Body of pancreas (tissue), 4 donors: ENCODE measurements around the gene SLC26A9. TPM values are rescaled to one million over a fixed set of nuclear protein-coding genes. Genes with fewer than 3 reads are reported as not detected.

Experiments used
- ATAC-seq: fragments of 150-250 bp; one replicate; pipeline ENCODE4 v1.9.1; 2016
- DNase-seq, 4 donors: peaks; one replicate each; pipeline ENCODE4 v3.0.0-alpha.2; 2019
- H3K27ac ChIP-seq, 4 donors: fragments of 200-600 bp; sonication (generic); 1 replicate in 3 of 4; 2 replicates in 1 of 4; pipeline versions ENCODE4 v1.5.1 to v1.6.1; 2016 to 2019; ENCODE audit warnings: mild to moderate bottlenecking in 1 of 4, mixed read lengths in 1 of 4, moderate library complexity in 1 of 4
- H3K27me3 ChIP-seq, 2 donors: fragments of 200-600 bp; sonication (generic); one replicate each; pipeline ENCODE4 v1.6.0; 2016; ENCODE audit warnings: mild to moderate bottlenecking in 1 of 2
- H3K36me3 ChIP-seq, 2 donors: fragments of 200-600 bp; sonication (generic); replicated peaks in 1 of 2; 2 replicates each; pipeline ENCODE4 v1.5.1; 2016; ENCODE audit warnings: low read depth in 2 of 2; ENCODE audit not compliant: insufficient read depth in 1 of 2
- H3K4me1 ChIP-seq: fragments of 200-600 bp; sonication (generic); one replicate; pipeline ENCODE4 v1.6.0; 2016
- H3K4me3 ChIP-seq, 2 donors: fragments of 200-600 bp; sonication (generic); 1 replicate in 1 of 2; 2 replicates in 1 of 2; pipeline ENCODE4 v1.5.1; 2016 to 2019
- H3K9me3 ChIP-seq, 3 donors: fragments of 200-600 bp; sonication (generic); 1 replicate in 2 of 3; 2 replicates in 1 of 3; pipeline ENCODE4 v1.5.1; 2016
- POLR2A ChIP-seq, 3 donors: fragments of 450-650 bp; IDR thresholded peaks; one replicate each; pipeline ENCODE4 v1.6.1; 2016; ENCODE audit warnings: antibody characterized with exemption in 3 of 3, mild to moderate bottlenecking in 2 of 3
- WGBS, 2 donors: methylation state at CpG; one replicate each; pipeline ENCODE4 v1.1.5; 2017; 5-methylcytosine and 5-hydroxymethylcytosine counted together
- intact Hi-C: fragments of 100-400 bp; cut with DNase I; formaldehyde crosslinking; loops from one replicate; pipeline ENCODE4 v1.15.1; 2023
- total RNA-seq, 2 donors: library from RNA; depleted of rRNA; stranded (reverse); fragments of >200 nt; gene quantifications; one replicate each; pipeline ENCODE4 v1.1.0, GENCODE V29; 2016
- TF ChIP-seq, protein P1 (sequence below), 7 experiments: fragments of 450-650 bp in 4 of 7; fragments of 200-600 bp in 3 of 7; sonication (generic) in 3 of 7; IDR thresholded peaks; one replicate each; pipeline ENCODE4 v1.5.1; 2016 to 2019; ENCODE audit warnings: antibody characterized with exemption in 7 of 7

Gene SLC26A9
- total RNA-seq, 2 donors from 2014 or later, result 0.78 to 1.6 TPM

DNA sequence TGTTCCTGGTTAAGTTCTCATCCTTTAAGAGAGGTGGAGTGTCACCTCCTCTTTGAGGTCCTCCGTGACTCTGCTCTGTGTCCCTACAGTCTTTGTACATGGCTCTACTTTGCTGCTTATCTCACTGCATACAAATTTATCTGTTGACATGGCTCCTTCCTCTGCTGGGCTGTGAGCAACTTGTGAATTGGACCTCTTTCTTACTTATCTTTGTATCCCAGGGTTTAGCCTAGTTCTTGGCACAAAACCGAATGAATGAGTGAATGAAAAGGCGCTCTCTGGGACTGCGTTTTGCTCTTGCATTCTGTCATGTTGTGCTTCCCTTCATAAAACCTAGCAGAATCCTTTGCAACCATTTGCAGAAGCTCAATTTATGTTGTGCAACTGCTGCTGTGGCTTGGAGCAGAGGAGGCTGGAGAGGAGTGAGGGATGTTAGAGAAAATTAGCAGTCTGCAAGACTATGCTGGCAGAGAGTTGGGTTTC lies 12.4 kb downstream of the SLC26A9 start:
- Histone ChIP-seq H3K9me3 (no peaks in the 10 kb centered on the region), H3K4me3 (no peak overlapping the region), H3K27me3 (no peaks in the 10 kb centered on the region), H3K36me3 (no peaks in the 10 kb centered on the region), H3K4me1 (peaks cover 18% of the 10 kb centered on the region), H3K27ac (no peak overlapping the region)
- WGBS, 2 donors, result 22 to 37% methylated on average over 4 of the region's 4 CpGs
- intact Hi-C loops, result no loop called here
- TF ChIP-seq POLR2A (IDR thresholded peaks at IDR 0.05), result no peak
- TF ChIP-seq, protein P1, sequence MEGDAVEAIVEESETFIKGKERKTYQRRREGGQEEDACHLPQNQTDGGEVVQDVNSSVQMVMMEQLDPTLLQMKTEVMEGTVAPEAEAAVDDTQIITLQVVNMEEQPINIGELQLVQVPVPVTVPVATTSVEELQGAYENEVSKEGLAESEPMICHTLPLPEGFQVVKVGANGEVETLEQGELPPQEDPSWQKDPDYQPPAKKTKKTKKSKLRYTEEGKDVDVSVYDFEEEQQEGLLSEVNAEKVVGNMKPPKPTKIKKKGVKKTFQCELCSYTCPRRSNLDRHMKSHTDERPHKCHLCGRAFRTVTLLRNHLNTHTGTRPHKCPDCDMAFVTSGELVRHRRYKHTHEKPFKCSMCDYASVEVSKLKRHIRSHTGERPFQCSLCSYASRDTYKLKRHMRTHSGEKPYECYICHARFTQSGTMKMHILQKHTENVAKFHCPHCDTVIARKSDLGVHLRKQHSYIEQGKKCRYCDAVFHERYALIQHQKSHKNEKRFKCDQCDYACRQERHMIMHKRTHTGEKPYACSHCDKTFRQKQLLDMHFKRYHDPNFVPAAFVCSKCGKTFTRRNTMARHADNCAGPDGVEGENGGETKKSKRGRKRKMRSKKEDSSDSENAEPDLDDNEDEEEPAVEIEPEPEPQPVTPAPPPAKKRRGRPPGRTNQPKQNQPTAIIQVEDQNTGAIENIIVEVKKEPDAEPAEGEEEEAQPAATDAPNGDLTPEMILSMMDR (IDR thresholded peaks at IDR 0.05), result no peak
- DNase-seq (peak in 1 of 4 donors; percentile 10), ATAC-seq (no peak)

DNA sequence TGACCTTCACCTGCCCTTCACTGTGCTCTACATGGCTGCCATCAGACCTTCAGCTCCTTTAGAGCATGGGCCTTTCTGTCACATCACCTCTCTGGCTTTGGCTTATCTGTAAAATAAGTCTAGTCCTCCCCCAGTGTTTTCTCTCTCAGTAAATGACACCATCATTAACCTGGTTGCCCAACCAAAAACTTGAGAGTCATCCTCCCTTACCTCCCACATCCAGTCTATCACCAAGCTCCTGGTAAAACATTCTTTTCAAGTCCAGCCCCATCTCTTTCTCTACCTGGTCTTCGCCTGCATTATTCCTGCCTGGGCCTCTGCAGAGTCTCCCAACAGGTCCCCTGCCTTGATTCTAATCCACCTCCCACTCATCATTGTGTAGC lies 13.1 kb downstream of the SLC26A9 start:
- TF ChIP-seq, protein P1 (IDR thresholded peaks at IDR 0.05), result no peak
- no peak for TF ChIP-seq POLR2A (IDR thresholded peaks at IDR 0.05)
- peaks cover 18% of the 10 kb centered on the region for H3K4me1 ChIP-seq
- intact Hi-C loops, result no loop called here
- no peak overlapping the region for H3K4me3 ChIP-seq
- DNase-seq (no peak), ATAC-seq (no peak)
- no peaks in the 10 kb centered on the region for H3K9me3 ChIP-seq
- H3K36me3 ChIP-seq, result no peaks in the 10 kb centered on the region
- H3K27me3 ChIP-seq, result no peaks in the 10 kb centered on the region
- WGBS, 2 donors, result 82 to 95% methylated on average over 1 of the region's 1 CpG
- H3K27ac ChIP-seq, result no peak overlapping the region

DNA sequence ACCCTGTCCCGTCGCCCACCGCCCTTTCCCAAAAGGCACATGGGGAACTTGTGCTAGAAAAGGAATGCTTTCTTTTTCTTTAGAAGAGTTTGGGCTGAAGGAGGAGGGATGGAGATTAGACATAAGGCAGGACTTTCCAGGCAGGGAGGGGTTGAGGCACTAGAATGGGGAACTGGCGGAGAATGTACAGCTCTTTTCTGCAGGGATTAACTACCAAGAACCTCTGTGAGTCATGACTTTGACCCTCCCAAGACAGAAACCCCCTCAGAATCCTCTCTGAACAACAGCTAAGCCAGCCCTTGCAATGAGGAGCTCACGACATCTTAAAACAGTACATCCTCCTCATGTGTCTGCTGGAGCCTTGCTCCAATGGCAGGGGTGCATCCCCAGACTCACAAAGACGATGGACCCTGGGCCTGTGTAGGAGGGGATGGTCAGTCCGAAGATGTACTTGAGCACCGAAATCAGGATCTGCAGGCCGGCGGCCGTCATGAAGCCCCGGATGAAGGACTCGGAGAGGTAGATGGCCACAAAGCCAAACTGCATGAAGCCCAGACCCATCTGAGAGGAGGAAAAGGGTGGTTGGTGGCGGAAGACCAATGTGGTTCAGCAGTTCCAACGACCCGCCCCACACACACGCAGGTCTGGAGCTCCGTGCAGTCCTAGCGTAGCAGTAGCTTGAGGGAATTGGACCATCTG lies 13.6 kb downstream of the SLC26A9 start:
- intact Hi-C loops, result loop anchor here (5.0 kb wide), 1 partner anchor 33 kb away; no protein-coding TSS in a partner anchor
- Histone ChIP-seq H3K4me3 (no peak overlapping the region), H3K4me1 (peaks cover 18% of the 10 kb centered on the region), H3K36me3 (no peaks in the 10 kb centered on the region), H3K27ac (no peak overlapping the region), H3K27me3 (no peaks in the 10 kb centered on the region), H3K9me3 (no peaks in the 10 kb centered on the region)
- ATAC-seq (no peak), DNase-seq (no peak)
- TF ChIP-seq POLR2A (IDR thresholded peaks at IDR 0.05), result no peak
- TF ChIP-seq, protein P1 (IDR thresholded peaks at IDR 0.05), result no peak
- 88 to 93% methylated on average over 19 of the region's 19 CpGs for WGBS, 2 donors

GRCh38 chr1:205928317-205928716 lies 14.9 kb downstream of the SLC26A9 start:
- no peak overlapping the region for H3K4me3 ChIP-seq
- 87 to 88% methylated on average over 5 of the region's 5 CpGs for WGBS, 2 donors
- intact Hi-C loops, result loop anchor here (5.0 kb wide), 1 partner anchor 34 kb away; no protein-coding TSS in a partner anchor
- ATAC-seq, result no peak
- no peaks in the 10 kb centered on the region for H3K9me3 ChIP-seq
- no peak for DNase-seq
- H3K36me3 ChIP-seq, result no peaks in the 10 kb centered on the region
- peaks cover 11% of the 10 kb centered on the region for H3K4me1 ChIP-seq
- TF ChIP-seq, protein P1 (IDR thresholded peaks at IDR 0.05), result no peak
- TF ChIP-seq POLR2A (IDR thresholded peaks at IDR 0.05), result no peak
- no peak overlapping the region for H3K27ac ChIP-seq
- no peaks in the 10 kb centered on the region for H3K27me3 ChIP-seq

GRCh38 chr1:205927676-205928075 lies 15.6 kb downstream of the SLC26A9 start:
- DNase-seq, result no peak
- no peak for TF ChIP-seq POLR2A (IDR thresholded peaks at IDR 0.05)
- TF ChIP-seq, protein P1 (IDR thresholded peaks at IDR 0.05), result no peak

More at GRCh38 chr1:205927676-205928075, 15.6 kb downstream of the SLC26A9 start:
- WGBS, 2 donors, result 90% methylated on average over 12 of the region's 12 CpGs; no CpG with 5 or more reads in 1 of the 2 donors
- Histone ChIP-seq H3K27ac (no peak overlapping the region), H3K4me3 (no peak overlapping the region), H3K27me3 (no peaks in the 10 kb centered on the region), H3K36me3 (no peaks in the 10 kb centered on the region), H3K9me3 (no peaks in the 10 kb centered on the region), H3K4me1 (peaks cover 5% of the 10 kb centered on the region)
- ATAC-seq, result no peak
- intact Hi-C loops, result loop anchor here (5.0 kb wide), 1 partner anchor 35 kb away; no protein-coding TSS in a partner anchor
